Activated CD4-positive, alpha-beta T cell treated with anti-CD3 and anti-CD28 coated beads for 1 hour (primary cell): Measurements from ENCODE around the gene HOXC13.

ENCODE experiments used
- DNase-seq: peaks from one replicate; pipeline ENCODE4 v3.0.0-alpha.2; 2020

HOXC13 gene, protein sequence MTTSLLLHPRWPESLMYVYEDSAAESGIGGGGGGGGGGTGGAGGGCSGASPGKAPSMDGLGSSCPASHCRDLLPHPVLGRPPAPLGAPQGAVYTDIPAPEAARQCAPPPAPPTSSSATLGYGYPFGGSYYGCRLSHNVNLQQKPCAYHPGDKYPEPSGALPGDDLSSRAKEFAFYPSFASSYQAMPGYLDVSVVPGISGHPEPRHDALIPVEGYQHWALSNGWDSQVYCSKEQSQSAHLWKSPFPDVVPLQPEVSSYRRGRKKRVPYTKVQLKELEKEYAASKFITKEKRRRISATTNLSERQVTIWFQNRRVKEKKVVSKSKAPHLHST

DNA sequence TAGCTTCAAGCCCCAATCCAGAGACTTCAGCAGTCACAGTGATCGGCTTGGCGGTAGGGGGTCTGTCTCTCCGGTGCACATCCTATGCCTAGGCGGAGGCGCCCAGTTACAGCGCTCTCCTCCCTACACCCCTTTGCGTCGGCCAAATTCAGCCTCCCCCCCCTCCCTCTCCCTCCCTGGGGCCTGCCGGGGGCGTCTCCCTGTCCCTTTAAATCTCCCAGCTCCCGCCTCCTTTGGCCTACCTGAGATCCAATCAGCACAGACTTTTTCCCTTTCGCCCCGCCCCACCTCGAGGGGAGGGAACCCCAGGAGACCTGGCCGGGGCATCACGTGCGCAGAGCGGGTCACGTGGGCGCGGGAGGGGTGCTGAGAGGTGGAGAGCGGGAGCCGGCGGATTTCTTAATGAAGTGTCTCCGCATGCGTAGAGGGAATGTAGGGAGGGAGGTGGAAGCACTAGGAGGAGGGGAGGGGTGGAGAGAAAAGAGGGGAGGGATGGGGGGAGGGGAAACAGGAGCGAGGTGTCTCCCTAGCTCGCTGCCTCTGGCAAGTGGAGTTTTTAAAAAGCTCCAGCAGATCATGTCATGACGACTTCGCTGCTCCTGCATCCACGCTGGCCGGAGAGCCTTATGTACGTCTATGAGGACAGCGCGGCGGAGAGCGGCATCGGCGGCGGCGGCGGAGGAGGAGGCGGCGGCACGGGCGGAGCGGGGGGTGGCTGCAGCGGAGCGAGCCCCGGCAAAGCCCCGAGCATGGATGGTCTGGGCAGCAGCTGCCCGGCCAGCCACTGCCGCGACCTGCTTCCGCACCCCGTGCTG, at the start of gene HOXC13:
TSS of gene HOXC13 (plus strand) at position 506 of the 815 bp plus-strand sequence. CDS start at position 582, 76 bp downstream.
- no peak for DNase-seq

DNA sequence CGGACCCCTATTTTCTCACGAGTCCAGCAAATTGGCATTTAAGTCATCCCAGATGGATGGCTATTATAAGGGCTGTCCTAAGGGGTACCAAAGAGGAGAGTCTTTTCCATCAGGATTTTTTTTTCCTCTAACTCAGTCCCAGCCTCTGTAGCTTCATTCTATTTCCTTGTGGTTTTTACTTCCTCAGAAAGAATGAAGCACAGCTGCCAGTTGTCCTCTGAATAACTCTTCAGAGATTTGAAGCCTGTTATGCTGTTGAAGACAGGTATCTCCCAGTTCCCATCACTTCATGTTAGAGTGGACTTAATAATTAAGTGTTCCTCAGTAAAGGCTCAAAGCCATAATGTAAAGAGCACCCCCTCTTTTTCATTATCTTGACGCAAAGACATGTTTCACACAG, 48.5 kb upstream of the HOXC13 start:
- no peak for DNase-seq

- DNase-seq = no peak
Observed at GRCh38 chr12:53892762-53893395, 45.8 kb upstream of the HOXC13 start.

GRCh38 chr12:53899230-53899629, 39.4 kb upstream of the HOXC13 start:
- no peak for DNase-seq

GRCh38 chr12:53907103-53907502, 31.5 kb upstream of the HOXC13 start:
- DNase-seq = no peak

DNA sequence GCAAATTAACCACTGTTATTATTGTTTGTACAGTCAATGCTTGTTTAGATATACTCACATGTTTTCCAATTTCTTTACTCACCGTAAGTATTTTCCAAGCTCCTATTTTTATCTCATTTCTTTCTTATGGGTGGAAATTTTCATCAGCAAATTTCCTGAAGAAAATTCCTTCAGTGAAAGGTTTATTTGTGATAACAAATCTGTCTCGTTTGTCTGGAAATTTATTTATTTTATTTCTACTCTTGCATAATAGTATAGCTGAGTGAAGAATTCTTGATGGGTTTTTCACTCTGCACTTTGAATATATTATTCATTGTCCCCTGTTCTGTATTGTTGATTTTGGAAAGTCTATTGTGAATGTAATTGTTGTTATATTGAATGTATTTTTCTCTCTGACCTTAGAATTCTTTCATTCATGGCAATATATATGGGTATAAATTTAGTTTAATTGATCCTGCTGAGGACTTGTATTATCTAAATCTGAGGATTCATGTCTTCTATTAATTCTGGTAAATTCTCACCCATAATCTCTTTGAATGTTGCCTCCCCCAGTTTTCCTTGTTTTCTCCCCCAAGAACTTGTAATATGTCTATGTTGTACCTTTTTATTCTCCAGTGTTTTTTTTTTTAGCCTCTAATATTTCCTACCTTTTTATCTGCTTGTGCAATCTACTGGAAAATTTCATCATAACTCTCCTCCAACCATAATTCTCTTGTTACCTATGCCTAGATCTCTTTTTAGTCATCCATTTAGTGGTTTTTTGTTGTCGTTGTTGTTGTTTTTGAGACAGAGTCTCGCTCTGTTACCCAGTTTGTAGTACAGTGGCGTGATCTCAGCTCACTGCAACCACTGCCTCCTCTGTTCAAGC, 21.6 kb upstream of the HOXC13 start:
- DNase-seq = no peak

GRCh38 chr12:53924521-53925405, 13.9 kb upstream of the HOXC13 start:
- DNase-seq = no peak

DNA sequence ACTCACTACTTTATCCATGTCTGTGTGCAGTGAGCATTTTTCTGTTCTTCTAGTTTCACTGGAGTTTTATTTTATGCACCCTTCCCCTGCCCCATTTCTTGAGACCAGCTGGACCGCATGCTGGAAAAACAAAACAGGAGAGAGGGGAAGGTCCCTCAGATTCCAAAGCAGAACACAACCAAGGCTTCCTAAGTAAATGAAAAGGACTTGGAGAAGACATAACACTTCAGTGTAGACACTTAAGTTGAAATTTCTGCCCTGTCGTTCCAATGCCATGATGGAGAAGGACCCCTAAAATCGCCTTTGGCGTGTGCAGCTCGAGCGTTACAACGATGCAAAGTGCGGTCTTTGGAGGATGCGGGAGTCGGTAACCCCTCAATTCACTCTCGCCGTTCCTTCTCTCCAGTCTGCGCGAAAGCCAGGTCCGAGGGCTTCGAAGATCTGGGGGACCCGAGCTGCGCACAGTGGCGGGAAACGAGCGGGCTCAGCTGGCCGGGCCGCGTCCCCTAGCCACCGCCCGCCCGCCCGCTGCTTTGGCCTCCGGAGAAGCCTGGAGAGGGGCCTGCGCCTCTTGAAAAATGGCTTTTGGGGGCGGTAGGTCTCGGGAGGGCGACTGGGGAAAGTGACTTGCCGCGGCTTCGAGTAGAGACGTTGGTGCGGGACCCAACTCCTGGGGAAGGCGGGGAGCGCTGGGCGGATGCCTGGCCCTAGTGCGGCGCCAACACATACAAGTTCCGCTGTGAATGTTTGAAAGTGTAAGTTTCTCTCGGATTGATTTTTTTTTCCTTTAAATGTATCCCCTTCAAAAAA, 11.2 kb upstream of the HOXC13 start:
- DNase-seq = no peak

DNA sequence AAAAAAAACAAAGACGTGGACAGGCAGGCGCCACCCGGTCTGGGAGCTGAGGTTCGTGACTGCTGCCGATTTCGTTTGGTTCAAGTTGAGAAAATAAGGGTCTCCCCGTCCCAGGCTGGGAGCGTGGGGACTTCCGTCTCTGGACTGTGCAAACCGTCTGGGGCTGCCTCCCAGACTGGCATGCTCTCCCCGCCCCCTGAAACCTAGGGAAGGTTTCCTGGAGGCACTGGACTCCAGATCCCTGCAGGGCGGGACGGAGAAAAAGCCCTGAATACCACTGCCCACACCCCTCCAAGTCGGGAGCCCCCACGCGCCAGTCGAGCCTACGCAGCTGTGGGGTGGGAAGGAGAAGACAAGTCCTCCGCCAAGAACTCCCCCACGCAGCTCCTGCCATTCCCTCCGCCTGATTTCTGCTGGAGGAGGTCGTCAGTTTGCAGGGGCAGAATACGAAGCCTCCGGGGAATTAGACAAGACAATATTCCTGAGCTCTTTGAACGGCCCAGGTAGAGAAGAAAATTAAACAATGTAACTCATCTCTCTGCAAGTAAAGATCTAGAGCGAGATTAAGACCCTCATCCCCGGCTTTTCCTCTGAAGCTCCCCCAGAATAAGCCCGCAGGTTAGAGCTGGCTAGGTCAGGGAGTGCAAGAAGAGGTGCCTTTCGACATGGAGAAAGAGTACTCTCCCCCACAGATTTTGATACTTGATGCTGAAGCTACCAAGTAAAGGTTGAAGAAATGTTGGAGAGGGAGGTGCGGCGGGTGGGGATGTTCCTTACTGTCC, 10.4 kb upstream of the HOXC13 start:
- no peak for DNase-seq

GRCh38 chr12:53929527-53929926, 9.1 kb upstream of the HOXC13 start:
- no peak for DNase-seq

- no peak for DNase-seq
Observed at GRCh38 chr12:53930591-53931255, 7.9 kb upstream of the HOXC13 start.

DNA sequence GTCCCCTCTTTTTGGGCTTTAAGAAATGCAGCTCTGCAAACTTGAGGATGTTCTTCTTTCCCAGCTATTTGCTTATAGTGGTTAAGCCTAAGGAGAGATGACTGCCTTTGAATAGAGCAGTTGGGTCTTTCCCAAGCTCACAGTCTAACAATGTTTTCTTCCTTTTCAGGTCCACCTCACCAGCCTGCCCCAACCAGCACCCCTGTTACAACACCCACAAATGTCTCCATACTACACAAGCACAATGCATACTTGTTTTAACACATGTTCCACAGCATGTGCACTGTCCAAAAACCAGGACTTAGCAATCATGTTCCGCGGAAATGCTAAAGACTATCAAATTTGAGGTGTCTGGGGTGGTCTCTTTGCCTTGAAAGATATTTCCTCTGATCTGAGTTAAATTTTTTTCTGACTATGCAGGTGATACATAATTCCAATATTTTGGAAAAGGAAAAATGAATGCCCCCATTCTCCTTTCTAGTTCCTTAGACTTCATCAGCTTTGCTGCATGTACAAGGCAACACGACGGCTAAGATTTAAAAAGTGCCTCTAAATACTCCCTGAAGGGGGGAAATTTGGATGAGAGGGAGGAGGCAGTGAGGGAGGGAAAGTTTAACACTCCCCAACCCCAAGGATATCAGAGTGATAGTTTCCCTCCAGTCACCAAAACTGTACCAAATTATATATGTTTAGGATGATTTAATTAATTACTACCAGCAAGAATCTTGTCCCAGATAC, 6.6 kb upstream of the HOXC13 start:
- no peak for DNase-seq

GRCh38 chr12:53932915-53933314, 5.7 kb upstream of the HOXC13 start:
- no peak for DNase-seq

DNA sequence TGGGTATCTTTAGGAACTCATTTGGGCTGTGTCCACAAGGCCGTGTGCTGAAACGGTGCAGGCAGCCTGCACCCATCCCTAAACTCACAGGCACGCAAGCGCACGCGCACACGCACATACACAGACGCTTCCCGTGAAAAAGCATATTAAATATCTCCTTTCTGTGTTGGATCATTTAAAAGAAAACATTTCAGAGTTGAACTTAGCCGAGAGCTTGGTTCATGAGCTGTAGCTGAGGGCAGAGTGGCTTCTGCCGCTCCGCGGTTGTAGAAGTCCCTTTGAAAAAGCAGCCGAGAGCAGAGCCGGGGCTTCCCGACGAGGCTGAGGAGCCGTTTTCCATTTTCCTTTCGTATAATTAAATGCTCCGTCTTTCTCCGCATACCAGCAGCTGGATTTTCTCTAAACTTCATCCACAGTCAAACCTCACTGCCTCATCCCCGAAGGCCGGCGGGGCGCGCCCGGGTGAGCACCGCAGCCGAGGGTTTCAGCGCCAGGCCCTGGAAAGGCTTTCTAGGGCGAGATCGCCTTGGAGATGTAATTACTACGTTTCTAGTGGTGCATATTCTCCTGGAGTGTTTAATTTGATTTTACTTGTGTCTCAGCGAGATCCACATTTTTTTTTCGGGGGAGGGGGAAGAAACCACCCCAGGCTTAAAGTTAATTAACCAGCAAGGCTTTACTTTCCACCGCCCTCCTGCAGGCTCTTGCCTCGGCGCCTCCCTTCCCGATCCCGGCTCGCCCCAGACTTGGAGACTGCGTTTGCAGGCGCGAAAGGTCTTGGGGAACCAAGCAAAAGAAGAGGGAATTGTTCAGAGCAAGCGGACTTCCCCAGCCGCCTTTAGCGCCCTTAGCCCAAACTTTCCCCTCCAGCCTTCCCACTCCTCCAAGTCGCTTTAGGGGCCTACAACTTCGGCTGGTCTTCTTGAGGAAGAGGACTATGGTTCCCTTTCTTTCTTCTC, 3.0 kb upstream of the HOXC13 start:
- no peak for DNase-seq

DNA sequence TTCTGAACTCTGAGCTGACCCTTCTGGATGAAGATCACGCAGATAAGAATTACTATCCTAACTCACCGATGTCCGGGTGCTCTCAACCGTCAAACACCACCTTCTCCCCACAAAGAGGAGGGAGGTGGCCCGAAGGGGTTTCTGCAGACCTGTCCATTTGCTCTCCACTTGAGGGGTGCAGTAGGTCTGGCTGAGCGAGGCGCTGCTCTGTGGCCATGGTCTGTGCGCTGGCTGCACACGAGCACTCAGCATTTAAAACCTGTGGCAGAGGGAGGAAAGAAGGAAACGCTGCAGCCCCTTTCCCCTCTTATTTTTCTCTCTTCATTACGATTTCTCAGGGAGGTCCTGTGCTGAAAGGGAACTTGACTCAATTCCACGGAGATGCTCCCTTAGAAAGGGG, 1.5 kb upstream of the HOXC13 start:
- no peak for DNase-seq

GRCh38 chr12:53937596-53938325, 870 bp upstream of the HOXC13 start:
- DNase-seq = no peak
